Heart left ventricle (tissue), 16 donors: Measurements from ENCODE around the gene CBX1. TPM values are rescaled to one million over a fixed set of nuclear protein-coding genes. Genes with fewer than 3 reads are reported as not detected.
"Not testable (repeated sequence)": the region's sequence is repeated elsewhere in the genome, so short reads cannot be mapped to it uniquely, and the experiment has no call there.

Experiments used
- ATAC-seq, 4 donors: fragments of 200-7000 bp; cut with Tn5 transposase; one replicate each; pipeline ENCODE4 v1.9.1; 2020 to 2022; ENCODE audit warnings: moderate library complexity in 4 of 4, mild to moderate bottlenecking in 3 of 4, moderate number of reproducible peaks in 1 of 4
- DNase-seq, 5 donors: peaks; one replicate each; pipeline ENCODE4 v3.0.0-alpha.2; 2020
- H3K27ac ChIP-seq, 12 donors: fragments of 200-600 bp; sonication (generic) in 4 of 12; one replicate each; pipeline versions ENCODE4 v1.5.0 to v1.8.0; 2016 to 2022; ENCODE audit warnings: mild to moderate bottlenecking in 2 of 12
- H3K27me3 ChIP-seq, 9 donors: fragments of 200-600 bp; sonication (generic) in 2 of 9; one replicate each; pipeline versions ENCODE4 v1.5.1 to v1.8.0; 2016 to 2022; ENCODE audit warnings: mild to moderate bottlenecking in 3 of 9
- H3K36me3 ChIP-seq, 9 donors: fragments of 200-600 bp; sonication (generic) in 2 of 9; one replicate each; pipeline versions ENCODE4 v1.5.0 to v1.8.0; 2018 to 2022; ENCODE audit warnings: mild to moderate bottlenecking in 2 of 9
- H3K4me1 ChIP-seq, 12 donors: fragments of 200-600 bp; sonication (generic) in 4 of 12; one replicate each; pipeline versions ENCODE4 v1.5.0 to v1.8.0; 2016 to 2022; ENCODE audit warnings: mild to moderate bottlenecking in 3 of 12
- H3K4me3 ChIP-seq, 12 donors: fragments of 200-600 bp; sonication (generic) in 4 of 12; one replicate each; pipeline versions ENCODE4 v1.5.0 to v1.8.0; 2017 to 2022; ENCODE audit warnings: mild to moderate bottlenecking in 9 of 12, moderate library complexity in 4 of 12
- H3K9me3 ChIP-seq, 12 donors: fragments of 200-600 bp; sonication (generic) in 4 of 12; one replicate each; pipeline versions ENCODE4 v1.5.0 to v1.8.0; 2016 to 2022; ENCODE audit warnings: mild to moderate bottlenecking in 1 of 12
- CTCF ChIP-seq, 12 donors: fragments of 200-600 bp; sonication (generic) in 4 of 12; IDR thresholded peaks; one replicate each; pipeline versions ENCODE4 v1.5.0 to v1.8.0; 2018 to 2022; ENCODE audit warnings: antibody characterized with exemption in 12 of 12, mild to moderate bottlenecking in 5 of 12
- POLR2A ChIP-seq, 2 donors: fragments of 450-650 bp; IDR thresholded peaks; one replicate each; pipeline ENCODE4 v1.6.1; 2017; ENCODE audit warnings: antibody characterized with exemption in 2 of 2, mild to moderate bottlenecking in 2 of 2, moderate library complexity in 2 of 2
- WGBS, 4 donors: extraction: QIAGEN DNeasy Blood & Tissue Kit in 2 of 4; methylation state at CpG; one replicate each; pipeline versions ENCODE4 v1.1.5 to v1.1.7; 2013 to 2018; 5-methylcytosine and 5-hydroxymethylcytosine counted together
- intact Hi-C, 10 donors: fragments of 100-400 bp; cut with DNase I; formaldehyde crosslinking; loops; one replicate each; pipeline versions ENCODE4 v1.11.1 to v1.14.2; 2022
- polyA plus RNA-seq, 2 donors: library from polyadenylated mRNA; stranded (reverse); fragments of 200-250 nt; gene quantifications; one replicate each; pipeline ENCODE4 v1.2.3, GENCODE V29; 2013
- total RNA-seq, 9 donors: library from RNA; depleted of rRNA in 2 of 9; stranded (reverse); fragments of >200 nt in 2 of 9; fragmentation: NEBNext Ultra II Directional in 3 of 9; extraction: Animal tissue kit (Norgen Biotek cat#: 25700) in 3 of 9; gene quantifications; one replicate each; pipeline versions ENCODE4 v1.1.0 to v1.2.4, GENCODE V29; 2016 to 2023
- donor health status: ischemic (EF 13 %, LVEDD 7.1; RV severe dilation, severe dysfunction).
- donor health status: healthy with polysubstance abuse.
- donor health status: DM: no; HTN: yes; CAD: no.
- donor health status: DM: no; HTN: no; CAD: no.
- donor health status: ischemic (EF 25% LVEDD 6.9; RV normal size, moderate dysfunction).
- donor health status: ischemic (EF 25% LVEDD 5.7; RV mildly dilated, moderate dysfunction).
- donor health status: healthy.
- donor health status: DM: yes; HTN: yes; CAD: no.
- donor health status: ischemic (EF 35%, LVEDD 5.7; RV mildly dilated, moderate dysfunction).
- donor health status: nonischemic (EF 11% LVEDD 7.7; RV severe dilation, severe dysfunction).
- donor health status: DM: yes; HTN: yes; CAD: no.
- donor health status: PGD.
- donor health status: ischemic (EF 29% LVEDD 5.4; RV normal size, mild dysfunction).
- donor health status: nonischemic (EF 23%, LVEDD 6.1; RV moderate dilation, normal function).

Gene CBX1
- total and polyA plus RNA-seq, 11 donors = 24.6 to 51.7 (median 37.9) TPM

- no peak for TF ChIP-seq CTCF (IDR thresholded peaks at IDR 0.05)
- TF ChIP-seq POLR2A (IDR thresholded peaks at IDR 0.05) = no peak
- intact Hi-C loops = loop anchor here in 1 of 10 donors (5.0 kb wide), 1 partner anchor 61 kb away; no protein-coding TSS in a partner anchor
- no peaks in the 10 kb centered on the region for H3K9me3 ChIP-seq
- H3K27ac ChIP-seq = no peak overlapping the region
- no peak overlapping the region for H3K4me3 ChIP-seq
- H3K27me3 ChIP-seq = no peaks in the 10 kb centered on the region
- DNase-seq (no peak), ATAC-seq (no peak)
- H3K36me3 ChIP-seq = peaks cover 3 to 97% (median 90%) of the 10 kb centered on the region in 9 donors
- 57 to 77% (median 66%) methylated on average over 2 of the region's 2 CpGs for WGBS, 4 donors
- peaks cover 0 to 9% (median 3%) of the 10 kb centered on the region in 12 donors for H3K4me1 ChIP-seq
Measured at GRCh38 chr17:48071654-48072053, 29.6 kb downstream of the CBX1 start.

DNA sequence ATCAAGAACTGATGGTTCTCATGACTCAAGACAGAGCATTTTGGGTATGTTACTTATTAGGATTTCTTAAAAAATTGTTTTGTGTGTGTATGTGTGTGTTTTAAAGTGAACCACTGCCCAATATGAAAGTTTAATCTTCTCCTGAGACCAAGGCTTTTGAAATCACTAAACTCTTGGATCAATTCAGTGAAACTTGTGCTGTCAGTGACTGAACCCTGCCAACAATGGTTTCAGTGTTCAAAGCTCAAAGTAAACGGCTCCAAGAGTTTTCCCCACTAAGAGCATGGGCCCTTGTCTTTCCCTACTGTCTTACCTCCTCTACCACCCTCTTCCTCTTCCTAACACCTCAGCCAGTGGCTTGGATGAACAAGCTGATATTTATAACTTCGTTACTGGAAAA lies 31.1 kb downstream of the CBX1 start:
- WGBS, 4 donors = 43 to 67% (median 50%) methylated on average over 2 of the region's 2 CpGs
- no peak for DNase-seq
- H3K9me3 ChIP-seq = no peaks in the 10 kb centered on the region
- TF ChIP-seq POLR2A (IDR thresholded peaks at IDR 0.05) (no peak), CTCF (IDR thresholded peaks at IDR 0.05) (no peak)
- ATAC-seq = no peak
- H3K36me3 ChIP-seq = peaks cover 0 to 97% (median 90%) of the 10 kb centered on the region in 9 donors
- intact Hi-C loops = loop anchor here in 1 of 10 donors (5.0 kb wide), 1 partner anchor 62 kb away; no protein-coding TSS in a partner anchor
- no peaks in the 10 kb centered on the region for H3K27me3 ChIP-seq
- peaks cover 0 to 22% (median 5%) of the 10 kb centered on the region in 12 donors for H3K4me1 ChIP-seq
- no peak overlapping the region for H3K4me3 ChIP-seq
- H3K27ac ChIP-seq = no peak overlapping the region

- H3K36me3 ChIP-seq = peaks cover 0 to 100% (median 96%) of the 10 kb centered on the region in 9 donors
- ATAC-seq = no peak
Measured at GRCh38 chr17:48068491-48068961, 32.8 kb downstream of the CBX1 start.

DNA sequence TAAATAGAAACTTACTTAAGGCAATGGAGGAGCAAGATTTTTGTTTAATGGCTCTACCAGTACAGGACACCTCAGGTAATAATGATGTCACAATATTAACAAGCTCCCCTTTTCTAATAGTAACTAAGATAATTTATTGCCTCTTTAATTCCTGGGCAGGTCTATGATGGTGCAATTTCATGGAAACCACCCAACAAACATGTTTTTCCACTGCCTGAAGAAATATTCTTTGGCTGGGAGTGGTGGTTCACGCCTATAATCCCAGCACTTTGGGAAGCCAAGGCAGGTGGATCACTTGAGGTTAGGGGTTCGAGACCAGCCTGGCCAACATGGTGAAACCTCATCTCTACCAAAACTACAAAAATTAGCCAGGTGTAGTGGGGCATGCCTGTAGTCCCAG lies 33.5 kb downstream of the CBX1 start:
- H3K27me3 ChIP-seq, H3K9me3 ChIP-seq, ATAC-seq, intact Hi-C loops, H3K4me3 ChIP-seq, H3K27ac ChIP-seq, DNase-seq: not testable (repeated sequence)
- peaks cover 0 to 100% (median 96%) of the 10 kb centered on the region in 9 donors for H3K36me3 ChIP-seq
- 85 to 100% (median 93%) methylated on average over 2 of the region's 2 CpGs for WGBS, 4 donors
- H3K4me1 ChIP-seq = peaks cover 0 to 33% (median 2%) of the 10 kb centered on the region in 12 donors

More at GRCh38 chr17:48068491-48068961, 32.8 kb downstream of the CBX1 start:
- Histone ChIP-seq H3K4me3 (no peak overlapping the region), H3K9me3 (no peaks in the 10 kb centered on the region), H3K27me3 (no peaks in the 10 kb centered on the region), H3K27ac (no peak overlapping the region), H3K4me1 (peaks cover 0 to 30% (median 2%) of the 10 kb centered on the region in 12 donors)
- TF ChIP-seq POLR2A (IDR thresholded peaks at IDR 0.05) (no peak), CTCF (IDR thresholded peaks at IDR 0.05) (peak in 4 of 12 donors; percentile 17 to 24 (median 22))
- intact Hi-C loops = no loop called here
- DNase-seq = no peak
- 51 to 74% (median 63%) methylated on average over 3 of the region's 3 CpGs for WGBS, 4 donors

GRCh38 chr17:48067245-48067644 lies 34.0 kb downstream of the CBX1 start:
- H3K9me3 ChIP-seq = no peaks in the 10 kb centered on the region
- H3K27me3 ChIP-seq = no peaks in the 10 kb centered on the region
- H3K27ac ChIP-seq = peak overlapping the region in 2 of 12 donors; percentile 3 to 17
- intact Hi-C loops = no loop called here
- DNase-seq (no peak), ATAC-seq (no peak)
- 92 to 100% (median 96%) methylated on average over 3 of the region's 3 CpGs for WGBS, 4 donors
- no peak for TF ChIP-seq CTCF (IDR thresholded peaks at IDR 0.05)
- H3K36me3 ChIP-seq = peaks cover 0 to 100% (median 97%) of the 10 kb centered on the region in 9 donors
- peaks cover 0 to 33% (median 2%) of the 10 kb centered on the region in 12 donors for H3K4me1 ChIP-seq
- H3K4me3 ChIP-seq = no peak overlapping the region
